ENCODE data around the gene MEOX2.

MEOX2 gene

GRCh38 chr7:15600298-15600697 is 86.2 kb downstream of the MEOX2 start:
- Histone ChIP-seq H3K27ac (ENCODE audit: low read length) (no peak overlapping the region), H3K79me2 (ENCODE audit: low read length) (no peaks in the 10 kb centered on the region), H3K4me3 (ENCODE audit: low read length) (no peak overlapping the region), H4K20me1 (ENCODE audit: insufficient read depth, low read length) (no peaks in the 10 kb centered on the region), H3K27me3 (ENCODE audit: low read depth, low read length) (no peaks in the 10 kb centered on the region), H3K4me2 (ENCODE audit: low read length) (no peak overlapping the region), H2AFZ (ENCODE audit: low read depth, low read length) (no peak overlapping the region), H3K9me3 (ENCODE audit: insufficient read depth, low read length) (no peaks in the 10 kb centered on the region), H3K4me1 (ENCODE audit: low read length) (no peaks in the 10 kb centered on the region), H3K36me3 (replicated peaks; ENCODE audit: low read depth, low read length) (no peaks in the 10 kb centered on the region), H3K9ac (ENCODE audit: low read length) (no peak overlapping the region)
- TF ChIP-seq CTCF (IDR thresholded peaks at IDR 0.05; ENCODE audit: low read depth, low read length) (no peak), EZH2phosphoT487 (IDR thresholded peaks at IDR 0.05; ENCODE audit: low read depth) (no peak)

GRCh38 chr7:15594461-15594860 is 92.0 kb downstream of the MEOX2 start:
- H3K4me1 ChIP-seq (ENCODE audit: low read length): no peaks in the 10 kb centered on the region
- no peak for TF ChIP-seq CTCF (IDR thresholded peaks at IDR 0.05; ENCODE audit: low read depth, low read length)
- TF ChIP-seq EZH2phosphoT487 (IDR thresholded peaks at IDR 0.05; ENCODE audit: low read depth): no peak
- no peaks in the 10 kb centered on the region for H3K79me2 ChIP-seq (ENCODE audit: low read length)

GRCh38 chr7:15593382-15593781 is 93.1 kb downstream of the MEOX2 start:
- H3K4me3 ChIP-seq (ENCODE audit: low read length): no peak overlapping the region
- H3K27ac ChIP-seq (ENCODE audit: low read length): no peak overlapping the region
- no peaks in the 10 kb centered on the region for H3K79me2 ChIP-seq (ENCODE audit: low read length)
- TF ChIP-seq EZH2phosphoT487 (IDR thresholded peaks at IDR 0.05; ENCODE audit: low read depth) (no peak), CTCF (IDR thresholded peaks at IDR 0.05; ENCODE audit: low read depth, low read length) (no peak)
- no peak overlapping the region for H3K9ac ChIP-seq (ENCODE audit: low read length)
- H3K9me3 ChIP-seq (ENCODE audit: insufficient read depth, low read length): no peaks in the 10 kb centered on the region
- no peaks in the 10 kb centered on the region for H3K4me1 ChIP-seq (ENCODE audit: low read length)
- no peaks in the 10 kb centered on the region for H4K20me1 ChIP-seq (ENCODE audit: insufficient read depth, low read length)
- no peaks in the 10 kb centered on the region for H3K36me3 ChIP-seq (replicated peaks; ENCODE audit: low read depth, low read length)
- no peaks in the 10 kb centered on the region for H3K27me3 ChIP-seq (ENCODE audit: low read depth, low read length)
- H2AFZ ChIP-seq (ENCODE audit: low read depth, low read length): no peak overlapping the region
- H3K4me2 ChIP-seq (ENCODE audit: low read length): no peak overlapping the region

More at GRCh38 chr7:15594461-15594860, 92.0 kb downstream of the MEOX2 start:
- no peak overlapping the region for H3K4me3 ChIP-seq (ENCODE audit: low read length)
- no peaks in the 10 kb centered on the region for H4K20me1 ChIP-seq (ENCODE audit: insufficient read depth, low read length)
- no peak overlapping the region for H2AFZ ChIP-seq (ENCODE audit: low read depth, low read length)
- H3K27me3 ChIP-seq (ENCODE audit: low read depth, low read length): no peaks in the 10 kb centered on the region
- H3K4me2 ChIP-seq (ENCODE audit: low read length): no peak overlapping the region
- no peaks in the 10 kb centered on the region for H3K9me3 ChIP-seq (ENCODE audit: insufficient read depth, low read length)
- H3K27ac ChIP-seq (ENCODE audit: low read length): no peak overlapping the region
- H3K36me3 ChIP-seq (replicated peaks; ENCODE audit: low read depth, low read length): no peaks in the 10 kb centered on the region
- no peak overlapping the region for H3K9ac ChIP-seq (ENCODE audit: low read length)

GRCh38 chr7:15586266-15586665 is 100.2 kb downstream of the MEOX2 start:
- no peak overlapping the region for H3K9ac ChIP-seq (ENCODE audit: low read length)
- no peaks in the 10 kb centered on the region for H3K9me3 ChIP-seq (ENCODE audit: insufficient read depth, low read length)
- H3K4me1 ChIP-seq (ENCODE audit: low read length): no peaks in the 10 kb centered on the region
- H2AFZ ChIP-seq (ENCODE audit: low read depth, low read length): no peak overlapping the region
- H3K27ac ChIP-seq (ENCODE audit: low read length): no peak overlapping the region
- no peak overlapping the region for H3K4me3 ChIP-seq (ENCODE audit: low read length)
- no peak for TF ChIP-seq CTCF (IDR thresholded peaks at IDR 0.05; ENCODE audit: low read depth, low read length)
- no peak for TF ChIP-seq EZH2phosphoT487 (IDR thresholded peaks at IDR 0.05; ENCODE audit: low read depth)
- H3K27me3 ChIP-seq (ENCODE audit: low read depth, low read length): no peaks in the 10 kb centered on the region
- no peaks in the 10 kb centered on the region for H3K79me2 ChIP-seq (ENCODE audit: low read length)
- no peaks in the 10 kb centered on the region for H3K36me3 ChIP-seq (replicated peaks; ENCODE audit: low read depth, low read length)
- no peaks in the 10 kb centered on the region for H4K20me1 ChIP-seq (ENCODE audit: insufficient read depth, low read length)
- H3K4me2 ChIP-seq (ENCODE audit: low read length): no peak overlapping the region
